ENCODE data around the gene MON1B. TPM values are rescaled to one million over a fixed set of nuclear protein-coding genes. Genes with fewer than 3 reads are reported as not detected.
A peak's percentile ranks its signal among the peaks of the same experiment; 100 is the strongest.

Gene MON1B
- total and polyA plus RNA-seq, 10 of the 15 experiments (the other 5 are each of a cell fraction or from before 2014, with no cell fraction given) = 5.7 to 64.5 (median 21.7) TPM

DNA sequence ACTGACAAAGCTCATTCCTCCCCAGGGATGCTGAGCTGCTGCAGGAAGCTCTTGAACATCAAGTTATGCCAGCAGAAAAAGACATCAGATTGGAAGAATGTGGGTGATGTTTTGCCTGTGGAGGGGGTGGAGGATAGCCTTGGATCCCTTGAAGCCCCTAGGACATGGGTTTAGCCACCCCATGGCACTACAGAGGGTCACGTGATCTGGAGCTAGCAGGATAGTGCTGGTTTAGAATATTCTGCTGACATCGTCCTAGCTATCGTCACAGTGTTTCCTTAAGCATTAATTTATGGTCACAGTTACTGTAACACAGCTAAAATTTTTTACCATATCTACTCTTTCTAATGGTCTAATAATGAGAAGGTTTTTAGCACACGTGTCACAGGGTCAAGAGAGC is 20.2 kb upstream of the MON1B start:
- SMC1A ChIA-PET (ENCODE audit: uncharacterized antibody, unreplicated experiment) = interaction anchor here (0.8 to 2.7 kb wide), 19 partner anchors 9 to 1385 kb away, joined by 3 to 13 read pairs (median 3); partner anchors contain the start of gene CNTNAP4
- intact Hi-C loops (cut with micrococcal nuclease; ENCODE audit: unreplicated experiment) = loop anchor here (2.0 to 5.0 kb wide), 3 partner anchors 504 to 1382 kb away; no protein-coding TSS in a partner anchor
- CTCF ChIA-PET = interaction anchor here (0.8 to 4.6 kb wide), 45 partner anchors 8 to 1972 kb away, joined by 3 to 32 read pairs (median 4); partner anchors contain the start of gene CNTNAP4

DNA sequence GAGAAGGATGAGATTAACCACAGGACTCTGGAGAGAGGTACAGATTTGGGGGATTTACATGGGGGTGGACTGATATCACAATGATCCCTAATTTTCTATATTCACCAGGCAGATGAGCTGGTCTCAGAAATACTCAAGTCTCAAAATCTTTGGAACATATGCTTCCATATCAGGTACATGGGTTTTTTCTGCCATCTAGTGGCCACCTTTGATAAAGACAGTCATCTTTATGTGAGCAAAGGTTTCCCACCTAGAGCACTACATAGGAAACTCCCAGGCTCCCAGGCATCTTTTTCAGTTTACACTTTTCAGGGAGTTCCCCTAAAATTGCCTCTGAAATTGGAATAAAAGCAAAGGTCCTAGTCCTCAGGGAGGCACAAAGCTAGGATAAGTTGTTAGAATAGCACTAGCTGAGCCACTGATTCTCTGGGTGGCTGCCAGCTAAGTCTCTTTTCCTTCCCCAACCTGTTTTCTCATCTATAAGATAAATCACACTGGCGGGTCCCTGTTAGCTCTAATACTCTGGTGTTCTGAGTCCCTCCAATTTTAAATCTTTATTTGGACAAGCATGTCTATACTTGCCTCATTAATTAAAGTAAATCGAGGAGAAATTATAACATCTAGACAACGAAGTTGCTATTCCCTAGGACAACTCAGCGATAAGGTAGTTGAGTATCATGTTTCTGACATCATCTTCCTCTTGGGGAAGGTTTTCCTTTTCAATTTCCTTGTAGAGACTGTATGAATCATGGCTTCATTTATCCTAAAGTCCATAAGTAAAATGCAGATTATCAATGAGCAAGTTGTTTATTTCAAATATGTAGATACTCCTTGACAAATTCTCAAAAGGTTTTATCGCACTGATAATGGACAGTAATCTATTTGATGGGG is 19.0 kb upstream of the MON1B start:
- H2AFZ ChIP-seq (ENCODE audit: control insufficient read depth, low read depth, low read length) = no peak overlapping the region
- no peak overlapping the region for H3K4me3 ChIP-seq
- no peaks in the 10 kb centered on the region for H4K20me1 ChIP-seq (ENCODE audit: control insufficient read depth, insufficient read depth)
- H3K4me1 ChIP-seq (ENCODE audit: control insufficient read depth, insufficient read depth, low read length) = no peaks in the 10 kb centered on the region
- H3K9ac ChIP-seq (ENCODE audit: control insufficient read depth, insufficient read depth, low read length) = no peak overlapping the region
- intact Hi-C loops (cut with micrococcal nuclease; ENCODE audit: unreplicated experiment) (loop anchor here (2.0 to 5.0 kb wide), 3 partner anchors 505 to 1383 kb away; no protein-coding TSS in a partner anchor), in situ Hi-C loops (cut with MboI) (loop anchor here (5.0 kb wide), 1 partner anchor 1385 kb away; no protein-coding TSS in a partner anchor)
- H3K79me2 ChIP-seq (ENCODE audit: control insufficient read depth, insufficient read depth, low read length) = no peaks in the 10 kb centered on the region
- H3K9me3 ChIP-seq (replicated peaks; ENCODE audit: control insufficient read depth, insufficient read depth, low read length) = no peaks in the 10 kb centered on the region
- SMC1A ChIA-PET (ENCODE audit: uncharacterized antibody, unreplicated experiment) = interaction anchor here (0.6 to 2.7 kb wide), 21 partner anchors 9 to 1386 kb away, joined by 3 to 13 read pairs (median 3); partner anchors contain the start of gene CNTNAP4
- no peak overlapping the region for H3K4me2 ChIP-seq (ENCODE audit: control insufficient read depth, insufficient read depth)
- H3K27me3 ChIP-seq (replicated peaks in 1 of 2; ENCODE audit: control insufficient read depth in 2 of 2, insufficient read depth in 2 of 2, low read length in 1 of 2) = no peaks in the 10 kb centered on the region
- CTCF ChIA-PET = interaction anchor here (0.6 to 4.6 kb wide), 48 partner anchors 8 to 1973 kb away, joined by 3 to 32 read pairs (median 4); partner anchors contain the start of gene CNTNAP4
- FAIRE-seq (peak; percentile 97), ATAC-seq (peak; percentile 89), DNase-seq (ENCODE audit: low read depth, low spot score) (no peak)
- no peaks in the 10 kb centered on the region for H3K36me3 ChIP-seq (ENCODE audit: control insufficient read depth in 2 of 2, insufficient read depth in 2 of 2, low read length in 1 of 2)
- RAD21 ChIA-PET (ENCODE audit: unreplicated experiment) = interaction anchor here (0.8 to 1.5 kb wide), 10 partner anchors 10 to 1385 kb away, joined by 3 to 5 read pairs (median 3); no protein-coding TSS in a partner anchor
- 25% methylated on average over 5 of the region's 5 CpGs for WGBS (ENCODE audit: insufficient coverage, insufficient replicate concordance, low lambda C conversion rate, missing lambda C conversion rate)
- POLR2A ChIA-PET = no interaction called here
- BruUV-seq (replicated peaks) = no TSS peak
- H3K27ac ChIP-seq (ENCODE audit: control insufficient read depth, insufficient read depth) = no peak overlapping the region
- TF ChIP-seq, protein P1, sequence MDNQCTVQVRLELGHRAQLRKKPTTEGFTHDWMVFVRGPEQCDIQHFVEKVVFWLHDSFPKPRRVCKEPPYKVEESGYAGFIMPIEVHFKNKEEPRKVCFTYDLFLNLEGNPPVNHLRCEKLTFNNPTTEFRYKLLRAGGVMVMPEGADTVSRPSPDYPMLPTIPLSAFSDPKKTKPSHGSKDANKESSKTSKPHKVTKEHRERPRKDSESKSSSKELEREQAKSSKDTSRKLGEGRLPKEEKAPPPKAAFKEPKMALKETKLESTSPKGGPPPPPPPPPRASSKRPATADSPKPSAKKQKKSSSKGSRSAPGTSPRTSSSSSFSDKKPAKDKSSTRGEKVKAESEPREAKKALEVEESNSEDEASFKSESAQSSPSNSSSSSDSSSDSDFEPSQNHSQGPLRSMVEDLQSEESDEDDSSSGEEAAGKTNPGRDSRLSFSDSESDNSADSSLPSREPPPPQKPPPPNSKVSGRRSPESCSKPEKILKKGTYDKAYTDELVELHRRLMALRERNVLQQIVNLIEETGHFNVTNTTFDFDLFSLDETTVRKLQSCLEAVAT (IDR thresholded peaks at IDR 0.05) = no peak
- TF ChIP-seq, protein P2, sequence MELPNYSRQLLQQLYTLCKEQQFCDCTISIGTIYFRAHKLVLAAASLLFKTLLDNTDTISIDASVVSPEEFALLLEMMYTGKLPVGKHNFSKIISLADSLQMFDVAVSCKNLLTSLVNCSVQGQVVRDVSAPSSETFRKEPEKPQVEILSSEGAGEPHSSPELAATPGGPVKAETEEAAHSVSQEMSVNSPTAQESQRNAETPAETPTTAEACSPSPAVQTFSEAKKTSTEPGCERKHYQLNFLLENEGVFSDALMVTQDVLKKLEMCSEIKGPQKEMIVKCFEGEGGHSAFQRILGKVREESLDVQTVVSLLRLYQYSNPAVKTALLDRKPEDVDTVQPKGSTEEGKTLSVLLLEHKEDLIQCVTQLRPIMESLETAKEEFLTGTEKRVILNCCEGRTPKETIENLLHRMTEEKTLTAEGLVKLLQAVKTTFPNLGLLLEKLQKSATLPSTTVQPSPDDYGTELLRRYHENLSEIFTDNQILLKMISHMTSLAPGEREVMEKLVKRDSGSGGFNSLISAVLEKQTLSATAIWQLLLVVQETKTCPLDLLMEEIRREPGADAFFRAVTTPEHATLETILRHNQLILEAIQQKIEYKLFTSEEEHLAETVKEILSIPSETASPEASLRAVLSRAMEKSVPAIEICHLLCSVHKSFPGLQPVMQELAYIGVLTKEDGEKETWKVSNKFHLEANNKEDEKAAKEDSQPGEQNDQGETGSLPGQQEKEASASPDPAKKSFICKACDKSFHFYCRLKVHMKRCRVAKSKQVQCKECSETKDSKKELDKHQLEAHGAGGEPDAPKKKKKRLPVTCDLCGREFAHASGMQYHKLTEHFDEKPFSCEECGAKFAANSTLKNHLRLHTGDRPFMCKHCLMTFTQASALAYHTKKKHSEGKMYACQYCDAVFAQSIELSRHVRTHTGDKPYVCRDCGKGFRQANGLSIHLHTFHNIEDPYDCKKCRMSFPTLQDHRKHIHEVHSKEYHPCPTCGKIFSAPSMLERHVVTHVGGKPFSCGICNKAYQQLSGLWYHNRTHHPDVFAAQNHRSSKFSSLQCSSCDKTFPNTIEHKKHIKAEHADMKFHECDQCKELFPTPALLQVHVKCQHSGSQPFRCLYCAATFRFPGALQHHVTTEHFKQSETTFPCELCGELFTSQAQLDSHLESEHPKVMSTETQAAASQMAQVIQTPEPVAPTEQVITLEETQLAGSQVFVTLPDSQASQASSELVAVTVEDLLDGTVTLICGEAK (IDR thresholded peaks at IDR 0.05; ENCODE audit: borderline replicate concordance) = no peak
- TF ChIP-seq KLF5 (IDR thresholded peaks at IDR 0.05; ENCODE audit: partially characterized antibody) (no peak), BACH1 (IDR thresholded peaks at IDR 0.05; ENCODE audit: borderline replicate concordance) (no peak)
- TF ChIP-seq, protein P3, sequence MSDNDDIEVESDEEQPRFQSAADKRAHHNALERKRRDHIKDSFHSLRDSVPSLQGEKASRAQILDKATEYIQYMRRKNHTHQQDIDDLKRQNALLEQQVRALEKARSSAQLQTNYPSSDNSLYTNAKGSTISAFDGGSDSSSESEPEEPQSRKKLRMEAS (IDR thresholded peaks at IDR 0.05; ENCODE audit: low read depth, low read length) = no peak

More for the DNA sequence above, 20.2 kb upstream of the MON1B start:
- Histone ChIP-seq H3K4me1 (ENCODE audit: control insufficient read depth, insufficient read depth, low read length) (no peaks in the 10 kb centered on the region), H3K79me2 (ENCODE audit: control insufficient read depth, insufficient read depth, low read length) (no peaks in the 10 kb centered on the region), H3K9ac (ENCODE audit: control insufficient read depth, insufficient read depth, low read length) (no peak overlapping the region), H3K4me3 (no peak overlapping the region), H3K36me3 (ENCODE audit: control insufficient read depth in 2 of 2, insufficient read depth in 2 of 2, low read length in 1 of 2) (no peaks in the 10 kb centered on the region), H3K27me3 (replicated peaks in 1 of 2; ENCODE audit: control insufficient read depth in 2 of 2, insufficient read depth in 2 of 2, low read length in 1 of 2) (no peaks in the 10 kb centered on the region), H3K27ac (ENCODE audit: control insufficient read depth, insufficient read depth) (no peak overlapping the region), H4K20me1 (ENCODE audit: control insufficient read depth, insufficient read depth) (no peaks in the 10 kb centered on the region), H3K9me3 (replicated peaks; ENCODE audit: control insufficient read depth, insufficient read depth, low read length) (no peaks in the 10 kb centered on the region), H3K4me2 (ENCODE audit: control insufficient read depth, insufficient read depth) (no peak overlapping the region), H2AFZ (ENCODE audit: control insufficient read depth, low read depth, low read length) (no peak overlapping the region)
- ChIA-PET RAD21 (ENCODE audit: unreplicated experiment) (interaction anchor here (0.6 to 1.6 kb wide), 10 partner anchors 10 to 1383 kb away, joined by 3 to 5 read pairs (median 3); no protein-coding TSS in a partner anchor), POLR2A (no interaction called here)
- in situ Hi-C loops (cut with MboI) = loop anchor here (5.0 kb wide), 1 partner anchor 1384 kb away; no protein-coding TSS in a partner anchor
- WGBS (ENCODE audit: insufficient coverage, insufficient replicate concordance, low lambda C conversion rate, missing lambda C conversion rate) = 7% methylated on average over 4 of the region's 4 CpGs
- ATAC-seq (no peak), FAIRE-seq (no peak), DNase-seq (ENCODE audit: low read depth, low spot score) (no peak)
- TF ChIP-seq NFYB (IDR thresholded peaks at IDR 0.05; ENCODE audit: insufficient read depth, low read depth, low read length) = no peak
- peak; percentile 50; the same call in 1 of the 2 replicates for TF ChIP-seq RAD51 (IDR thresholded peaks at IDR 0.05)
- TF ChIP-seq MTA3 (IDR thresholded peaks at IDR 0.05; ENCODE audit: borderline replicate concordance, low read length) = no peak
- TF ChIP-seq EP300 (IDR thresholded peaks at IDR 0.05; ENCODE audit: borderline replicate concordance in 1 of 2, control insufficient read depth in 1 of 2, low read depth in 2 of 2, low read length in 2 of 2) = no peak
- no TSS peak for BruUV-seq (replicated peaks)

Measured in GM12878 (cell line).